DOHH2 (cell line): ENCODE data around the gene MAML2.

Experiments used
- EZH2phosphoT487 ChIP-seq: fragments of 200-600 bp; sonication (generic); IDR thresholded peaks from 2 replicates; pipeline ENCODE4 v1.6.1; 2017; ENCODE audit warnings: borderline replicate concordance, mild to moderate bottlenecking, antibody characterized with exemption, low read length, moderate library complexity, mixed read lengths
- TF ChIP-seq, protein P1 (sequence below): fragments of 200-600 bp; sonication (generic); IDR thresholded peaks from one replicate; pipeline ENCODE4 v1.5.1; 2014; ENCODE audit warnings: antibody characterized with exemption, mild to moderate bottlenecking, low read depth, low read length; ENCODE audit not compliant: poor library complexity, severe bottlenecking

DNA sequence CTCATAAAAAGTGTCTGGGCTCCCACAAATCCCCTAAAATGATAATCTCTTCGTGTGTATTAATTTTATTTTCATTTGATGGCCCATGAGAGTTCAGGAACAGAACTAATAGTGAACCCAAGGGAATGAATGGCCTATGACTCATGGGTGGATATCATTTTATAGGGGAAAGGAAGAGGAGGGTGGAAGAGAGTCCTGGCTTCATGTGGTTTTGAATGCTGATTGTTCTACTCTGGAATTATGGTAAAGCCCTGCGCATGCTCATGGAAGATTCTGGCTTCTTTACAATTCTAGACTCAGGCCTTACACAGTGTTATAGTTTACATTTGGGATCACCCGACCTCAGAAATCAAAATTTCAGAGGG is 35.2 kb downstream of the MAML2 start:
- TF ChIP-seq, protein P1, sequence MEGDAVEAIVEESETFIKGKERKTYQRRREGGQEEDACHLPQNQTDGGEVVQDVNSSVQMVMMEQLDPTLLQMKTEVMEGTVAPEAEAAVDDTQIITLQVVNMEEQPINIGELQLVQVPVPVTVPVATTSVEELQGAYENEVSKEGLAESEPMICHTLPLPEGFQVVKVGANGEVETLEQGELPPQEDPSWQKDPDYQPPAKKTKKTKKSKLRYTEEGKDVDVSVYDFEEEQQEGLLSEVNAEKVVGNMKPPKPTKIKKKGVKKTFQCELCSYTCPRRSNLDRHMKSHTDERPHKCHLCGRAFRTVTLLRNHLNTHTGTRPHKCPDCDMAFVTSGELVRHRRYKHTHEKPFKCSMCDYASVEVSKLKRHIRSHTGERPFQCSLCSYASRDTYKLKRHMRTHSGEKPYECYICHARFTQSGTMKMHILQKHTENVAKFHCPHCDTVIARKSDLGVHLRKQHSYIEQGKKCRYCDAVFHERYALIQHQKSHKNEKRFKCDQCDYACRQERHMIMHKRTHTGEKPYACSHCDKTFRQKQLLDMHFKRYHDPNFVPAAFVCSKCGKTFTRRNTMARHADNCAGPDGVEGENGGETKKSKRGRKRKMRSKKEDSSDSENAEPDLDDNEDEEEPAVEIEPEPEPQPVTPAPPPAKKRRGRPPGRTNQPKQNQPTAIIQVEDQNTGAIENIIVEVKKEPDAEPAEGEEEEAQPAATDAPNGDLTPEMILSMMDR, result no peak
- TF ChIP-seq EZH2phosphoT487, result no peak
